Measurements from ENCODE around the gene ARHGAP6. TPM values are rescaled to one million over a fixed set of nuclear protein-coding genes. Genes with fewer than 3 reads are reported as not detected.
A peak's percentile ranks its signal among the peaks of the same experiment; 100 is the strongest.
"Not testable (repeated sequence)": the region's sequence is repeated elsewhere in the genome, so short reads cannot be mapped to it uniquely, and the experiment has no call there.

Gene ARHGAP6
- total RNA-seq, 4 donors from 2014 or later = 17.2 to 47.0 (median 21.6) TPM

DNA sequence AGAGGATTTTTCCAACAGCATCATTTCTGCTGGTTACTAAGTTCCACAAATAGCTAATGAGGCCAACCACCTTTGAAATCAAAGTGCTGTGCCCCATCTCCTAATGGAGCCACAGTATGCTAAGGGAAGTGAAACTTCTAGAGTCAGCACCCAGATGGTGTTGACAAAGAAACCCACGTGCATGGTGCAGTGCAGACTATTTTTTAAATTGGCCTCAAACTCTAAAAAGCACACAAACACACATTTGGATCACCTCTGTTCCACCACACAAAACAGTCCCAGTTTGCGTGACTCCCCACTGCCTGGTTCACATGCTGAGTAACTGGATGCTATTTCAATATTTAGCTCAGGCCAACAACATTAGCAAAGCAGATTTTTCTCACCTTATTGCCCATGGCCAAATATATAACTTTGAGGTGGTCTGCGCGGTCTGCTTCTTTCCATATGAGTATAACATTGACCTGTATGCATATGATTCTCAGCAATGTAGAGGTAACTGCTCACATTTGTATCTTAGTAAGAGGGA is 302.6 kb downstream of the ARHGAP6 start:
- TF ChIP-seq, protein P1, sequence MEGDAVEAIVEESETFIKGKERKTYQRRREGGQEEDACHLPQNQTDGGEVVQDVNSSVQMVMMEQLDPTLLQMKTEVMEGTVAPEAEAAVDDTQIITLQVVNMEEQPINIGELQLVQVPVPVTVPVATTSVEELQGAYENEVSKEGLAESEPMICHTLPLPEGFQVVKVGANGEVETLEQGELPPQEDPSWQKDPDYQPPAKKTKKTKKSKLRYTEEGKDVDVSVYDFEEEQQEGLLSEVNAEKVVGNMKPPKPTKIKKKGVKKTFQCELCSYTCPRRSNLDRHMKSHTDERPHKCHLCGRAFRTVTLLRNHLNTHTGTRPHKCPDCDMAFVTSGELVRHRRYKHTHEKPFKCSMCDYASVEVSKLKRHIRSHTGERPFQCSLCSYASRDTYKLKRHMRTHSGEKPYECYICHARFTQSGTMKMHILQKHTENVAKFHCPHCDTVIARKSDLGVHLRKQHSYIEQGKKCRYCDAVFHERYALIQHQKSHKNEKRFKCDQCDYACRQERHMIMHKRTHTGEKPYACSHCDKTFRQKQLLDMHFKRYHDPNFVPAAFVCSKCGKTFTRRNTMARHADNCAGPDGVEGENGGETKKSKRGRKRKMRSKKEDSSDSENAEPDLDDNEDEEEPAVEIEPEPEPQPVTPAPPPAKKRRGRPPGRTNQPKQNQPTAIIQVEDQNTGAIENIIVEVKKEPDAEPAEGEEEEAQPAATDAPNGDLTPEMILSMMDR (IDR thresholded peaks at IDR 0.05) = no peak
- no peak for TF ChIP-seq POLR2A (IDR thresholded peaks at IDR 0.05)
- intact Hi-C loops (cut with DNase I; ENCODE audit: low total_unique reads) = no loop called here
- no peak for DNase-seq
- Histone ChIP-seq H3K4me1 (no peaks in the 10 kb centered on the region), H3K27me3 (no peaks in the 10 kb centered on the region), H3K9me3 (no peaks in the 10 kb centered on the region), H3K4me3 (no peak overlapping the region), H3K27ac (no peak overlapping the region), H3K36me3 (no peaks in the 10 kb centered on the region)

DNA sequence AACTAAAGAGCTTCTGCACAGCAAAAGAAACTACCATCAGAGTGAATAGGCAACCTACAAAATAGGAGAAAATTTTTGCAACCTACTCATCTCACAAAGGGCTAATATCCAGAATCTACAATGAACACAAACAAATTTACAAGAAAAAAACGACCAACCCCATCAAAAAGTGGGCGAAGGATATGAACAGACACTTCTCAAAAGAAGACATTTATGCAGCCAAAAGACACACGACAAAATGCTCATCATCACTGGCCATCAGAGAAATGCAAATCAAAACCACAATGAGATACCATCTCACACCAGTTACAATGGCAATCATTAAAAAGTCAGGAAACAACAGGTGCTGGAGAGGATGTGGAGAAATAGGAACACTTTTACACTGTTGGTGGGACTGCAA is 304.1 kb downstream of the ARHGAP6 start:
- H3K4me3 ChIP-seq; H3K9me3 ChIP-seq; H3K4me1 ChIP-seq; H3K27me3 ChIP-seq; H3K36me3 ChIP-seq; intact Hi-C loops (cut with DNase I; ENCODE audit: low total_unique reads); H3K27ac ChIP-seq; DNase-seq: not testable (repeated sequence)

DNA sequence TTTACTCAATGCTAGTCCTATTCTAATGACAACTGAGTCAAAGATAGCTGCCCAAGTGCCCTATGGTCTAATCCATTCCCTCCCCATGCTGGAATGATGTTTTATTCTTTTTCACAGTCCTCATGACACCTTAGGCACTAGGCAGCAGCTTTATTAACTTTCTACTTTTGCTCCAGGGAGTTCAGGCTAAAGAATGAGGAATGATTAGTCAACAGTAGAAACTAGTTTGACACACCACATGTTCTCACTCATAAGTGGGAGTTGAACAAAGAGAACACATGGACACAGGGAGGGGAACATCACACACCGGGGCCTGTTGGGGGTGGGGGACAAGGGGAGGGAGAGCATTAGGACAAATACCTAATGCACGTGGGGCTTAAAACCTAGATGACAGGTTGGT is 309.8 kb downstream of the ARHGAP6 start:
- intact Hi-C loops (cut with DNase I; ENCODE audit: low total_unique reads); H3K27ac ChIP-seq: not testable (repeated sequence)

DNA sequence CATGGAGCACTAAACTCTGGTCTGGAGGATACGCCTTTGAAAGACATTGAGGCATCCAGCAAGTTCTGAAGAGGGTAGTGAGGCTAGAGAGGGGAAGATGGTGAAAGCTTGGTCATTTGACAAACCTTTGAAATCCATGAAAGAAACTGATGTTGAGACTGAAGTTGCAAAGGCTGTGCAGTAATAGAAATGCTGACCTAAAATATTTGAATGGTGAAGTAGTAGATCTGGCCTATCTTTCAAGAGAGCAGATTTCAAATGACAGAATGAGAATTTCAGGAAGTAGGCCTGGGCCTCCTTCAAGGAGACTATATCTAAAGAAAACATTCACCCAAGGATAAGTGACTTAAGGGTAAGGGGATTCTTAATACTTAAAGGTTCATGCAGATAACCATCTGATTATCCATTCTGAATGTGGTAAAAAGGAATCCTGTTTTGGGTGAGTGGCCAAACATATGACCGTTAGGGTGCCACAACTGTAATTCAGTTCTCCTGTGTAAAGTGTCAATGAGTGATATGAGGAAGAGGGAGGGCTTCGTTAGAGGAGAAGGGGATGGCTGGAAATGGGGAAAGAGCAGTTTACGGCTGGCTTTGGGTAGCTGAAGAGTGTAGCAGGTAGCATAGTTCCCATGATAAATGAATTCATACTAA is 310.3 kb downstream of the ARHGAP6 start:
- Histone ChIP-seq H3K27me3 (no peaks in the 10 kb centered on the region), H3K4me3 (no peak overlapping the region), H3K27ac (no peak overlapping the region), H3K9me3 (no peaks in the 10 kb centered on the region), H3K36me3 (no peaks in the 10 kb centered on the region), H3K4me1 (no peaks in the 10 kb centered on the region)
- TF ChIP-seq, protein P1 (IDR thresholded peaks at IDR 0.05) = no peak
- TF ChIP-seq POLR2A (IDR thresholded peaks at IDR 0.05) = no peak
- no peak for DNase-seq
- intact Hi-C loops (cut with DNase I; ENCODE audit: low total_unique reads) = no loop called here

More for the DNA sequence above, 309.8 kb downstream of the ARHGAP6 start:
- H3K36me3 ChIP-seq, H3K4me3 ChIP-seq, H3K4me1 ChIP-seq, H3K27me3 ChIP-seq, H3K9me3 ChIP-seq, DNase-seq: not testable (repeated sequence)

DNA sequence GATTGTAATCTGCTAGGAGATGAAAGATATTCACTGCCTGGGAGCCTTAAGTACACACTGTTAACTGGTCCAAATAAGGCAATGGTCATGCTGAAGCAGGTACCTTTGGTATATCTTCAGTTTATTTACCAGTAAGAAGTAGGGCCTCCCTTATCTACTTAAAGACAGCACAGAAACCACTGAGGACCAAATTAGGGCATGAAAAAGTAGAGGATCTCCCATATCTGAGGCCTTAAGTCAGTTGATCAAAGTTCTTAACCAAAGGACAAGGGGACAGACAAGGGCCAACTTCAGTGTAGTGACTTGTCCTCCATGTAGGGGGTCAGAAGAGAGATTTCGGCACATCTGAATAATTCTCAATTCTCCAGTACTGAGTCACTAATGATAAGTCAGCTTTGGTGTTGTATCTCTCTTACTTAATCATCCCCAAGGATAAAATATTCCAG is 313.4 kb downstream of the ARHGAP6 start:
- Histone ChIP-seq H3K36me3 (no peaks in the 10 kb centered on the region), H3K27ac (peak overlapping the region in 1 of 2 donors; percentile 21), H3K4me1 (no peaks in the 10 kb centered on the region), H3K9me3 (no peaks in the 10 kb centered on the region), H3K4me3 (no peak overlapping the region), H3K27me3 (no peaks in the 10 kb centered on the region)
- no peak for TF ChIP-seq POLR2A (IDR thresholded peaks at IDR 0.05)
- TF ChIP-seq, protein P1 (IDR thresholded peaks at IDR 0.05) = no peak
- intact Hi-C loops (cut with DNase I; ENCODE audit: low total_unique reads) = no loop called here
- DNase-seq = no peak

DNA sequence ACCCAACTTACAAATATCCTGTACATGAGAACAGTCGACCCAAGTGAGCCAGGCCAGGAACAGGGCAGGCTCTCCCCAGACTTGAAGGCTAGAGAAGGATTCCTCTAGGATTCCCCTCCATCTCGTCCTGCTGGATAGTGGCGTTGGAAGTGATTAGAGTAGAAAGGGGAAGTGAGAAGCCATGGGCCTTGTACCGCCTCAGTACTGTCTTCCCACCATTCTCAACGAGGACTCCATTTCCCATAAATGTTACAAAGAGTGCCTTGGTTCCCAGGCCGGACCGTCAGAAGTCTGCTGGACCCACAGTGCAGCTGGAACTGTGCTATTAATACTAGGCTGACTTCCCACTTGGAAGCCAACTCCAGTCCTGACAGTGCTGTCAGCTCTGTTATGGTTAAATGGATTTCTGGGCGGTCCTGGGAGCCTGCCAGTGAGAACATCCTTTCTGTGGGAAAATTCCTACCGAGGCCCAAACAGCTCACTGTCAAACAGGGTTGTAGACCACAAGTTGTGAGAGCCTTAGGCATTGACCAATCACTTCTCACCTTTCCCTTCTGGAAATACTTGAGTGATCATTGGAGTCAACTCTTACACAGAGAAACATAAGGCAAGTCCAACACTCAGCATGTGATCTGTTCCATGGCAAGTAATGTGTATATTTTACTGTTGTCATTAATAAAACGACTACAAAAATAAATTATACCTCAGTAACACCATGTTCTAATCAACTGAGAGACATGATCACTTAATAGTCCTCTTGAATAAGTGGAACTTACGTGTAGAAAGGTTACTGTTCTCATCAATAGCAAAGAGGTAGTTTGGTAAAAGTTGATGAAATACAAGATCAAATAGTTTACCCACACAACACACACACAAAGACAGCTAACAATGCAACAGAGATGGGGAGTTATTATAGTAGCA is 314.1 kb downstream of the ARHGAP6 start:
- Histone ChIP-seq H3K4me3 (no peak overlapping the region), H3K9me3 (no peaks in the 10 kb centered on the region), H3K36me3 (no peaks in the 10 kb centered on the region), H3K27me3 (no peaks in the 10 kb centered on the region), H3K27ac (peak overlapping the region; percentile 21 to 30), H3K4me1 (no peaks in the 10 kb centered on the region)
- intact Hi-C loops (cut with DNase I; ENCODE audit: low total_unique reads) = no loop called here
- TF ChIP-seq, protein P1 (IDR thresholded peaks at IDR 0.05) = no peak
- TF ChIP-seq POLR2A (IDR thresholded peaks at IDR 0.05) = no peak
- DNase-seq = peak; percentile 61 to 68

All from uterus (tissue), 4 donors.